Activated naive CD8-positive, alpha-beta T cell treated with anti-CD3 and anti-CD28 coated beads, Interleukin-2, amount 50 U/mL, for 24 hours (primary cell): ENCODE data around the gene AXIN2.
"Not testable (repeated sequence)": the region's sequence is repeated elsewhere in the genome, so short reads cannot be mapped to it uniquely, and the experiment has no call there.

ENCODE experiments used
- ATAC-seq: fragments of 150-1000 bp; cut with Tn5 transposase; one replicate; pipeline ENCODE4 v1.10.0; 2021
- DNase-seq: peaks from one replicate; pipeline ENCODE4 v3.0.0; 2021
- H3K27ac Mint-ChIP-seq: one replicate; pipeline ENCODE4 v1.8.0; 2021; ENCODE audit warnings: mild to moderate bottlenecking, mixed read lengths
- H3K27me3 Mint-ChIP-seq: one replicate; pipeline ENCODE4 v1.8.0; 2021; ENCODE audit warnings: mixed read lengths
- H3K36me3 Mint-ChIP-seq: one replicate; pipeline ENCODE4 v1.8.0; 2021; ENCODE audit warnings: low read depth, mixed read lengths
- H3K4me1 Mint-ChIP-seq: one replicate; pipeline ENCODE4 v1.8.0; 2021; ENCODE audit warnings: mixed read lengths
- H3K4me3 Mint-ChIP-seq: one replicate; pipeline ENCODE4 v1.8.0; 2021; ENCODE audit warnings: mild to moderate bottlenecking, moderate library complexity, mixed read lengths
- H3K9me3 Mint-ChIP-seq: one replicate; pipeline ENCODE4 v1.8.0; 2021; ENCODE audit warnings: mixed read lengths

AXIN2 gene

GRCh38 chr17:65484405-65484804 lies 77.0 kb downstream of the AXIN2 start:
- not testable (repeated sequence) for ATAC-seq, H3K4me1 Mint-ChIP-seq, H3K9me3 Mint-ChIP-seq, H3K36me3 Mint-ChIP-seq, DNase-seq, H3K27ac Mint-ChIP-seq, H3K27me3 Mint-ChIP-seq, H3K4me3 Mint-ChIP-seq

DNA sequence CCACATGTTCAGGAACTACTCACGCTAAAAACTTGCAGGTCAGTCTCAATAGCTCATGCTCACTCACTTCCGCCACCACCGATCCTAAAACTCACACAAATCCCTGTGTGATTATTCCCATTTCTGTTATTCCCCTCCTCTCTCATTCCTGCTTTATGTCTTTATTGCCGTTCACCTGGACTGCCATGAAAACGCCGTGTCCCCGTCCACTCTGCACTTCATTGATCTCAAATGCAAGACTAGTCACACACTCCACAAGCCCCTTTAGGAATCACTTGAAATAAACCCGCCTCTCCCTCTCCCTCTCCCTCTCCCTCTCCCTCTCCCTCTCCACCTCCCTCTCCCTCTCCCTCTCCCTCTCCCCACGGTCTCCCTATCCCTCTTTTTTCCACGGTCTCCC lies 78.0 kb downstream of the AXIN2 start:
- no peaks in the 10 kb centered on the region for H3K9me3 Mint-ChIP-seq
- no peak overlapping the region for H3K4me3 Mint-ChIP-seq
- H3K36me3 Mint-ChIP-seq: no peaks in the 10 kb centered on the region
- DNase-seq (no peak), ATAC-seq (no peak)
- H3K27me3 Mint-ChIP-seq: no peaks in the 10 kb centered on the region
- no peak overlapping the region for H3K27ac Mint-ChIP-seq
- H3K4me1 Mint-ChIP-seq: peaks cover 4% of the 10 kb centered on the region

DNA sequence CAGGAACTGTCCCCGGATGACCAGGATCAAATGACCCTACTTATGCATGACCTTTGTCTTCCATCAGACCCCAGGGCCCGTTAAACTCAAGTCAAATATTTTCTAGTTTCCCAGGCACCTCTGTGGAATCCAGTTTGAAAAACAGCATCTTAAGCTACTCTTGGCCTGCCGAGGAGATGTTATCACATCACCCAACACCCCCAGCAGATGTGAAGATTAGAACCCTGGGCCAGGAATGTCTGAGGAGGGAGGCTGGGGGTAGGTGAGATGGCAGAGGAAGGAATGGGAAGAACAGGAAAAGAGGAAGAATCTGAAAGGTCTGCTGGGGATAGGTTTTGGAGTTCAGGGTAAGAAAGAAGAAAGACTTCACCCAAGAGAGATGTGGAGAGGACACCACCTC lies 79.2 kb downstream of the AXIN2 start:
- no peak overlapping the region for H3K4me3 Mint-ChIP-seq
- no peak overlapping the region for H3K27ac Mint-ChIP-seq
- no peaks in the 10 kb centered on the region for H3K27me3 Mint-ChIP-seq
- DNase-seq (no peak), ATAC-seq (no peak)
- H3K9me3 Mint-ChIP-seq: no peaks in the 10 kb centered on the region
- no peaks in the 10 kb centered on the region for H3K36me3 Mint-ChIP-seq
- H3K4me1 Mint-ChIP-seq: peaks cover 4% of the 10 kb centered on the region

- no peaks in the 10 kb centered on the region for H3K4me1 Mint-ChIP-seq
- H3K36me3 Mint-ChIP-seq: no peaks in the 10 kb centered on the region
- ATAC-seq (no peak), DNase-seq (no peak)
- H3K27ac Mint-ChIP-seq: no peak overlapping the region
- peaks cover 4% of the 10 kb centered on the region for H3K27me3 Mint-ChIP-seq
- no peak overlapping the region for H3K4me3 Mint-ChIP-seq
- no peaks in the 10 kb centered on the region for H3K9me3 Mint-ChIP-seq
Observed at GRCh38 chr17:65479282-65479681, 82.2 kb downstream of the AXIN2 start.
